H1 (cell line): ENCODE results near the gene ZFAND3. TPM values are rescaled to one million over a fixed set of nuclear protein-coding genes. Genes with fewer than 3 reads are reported as not detected.

ENCODE experiments used
- CTCF ChIA-PET: fragments of 300-600 bp; sonication (Branson Sonifier 250); formaldehyde crosslinking; loops from one replicate; lab custom pipeline; 2021; ENCODE audit not compliant: partially characterized antibody; lab: Charles Lee
- POLR2A ChIA-PET: fragments of 300-600 bp; sonication (Branson Sonifier 250); formaldehyde crosslinking; loops from one replicate; lab custom pipeline; 2021; ENCODE audit warnings: inconsistent platforms; ENCODE audit not compliant: partially characterized antibody; lab: Charles Lee
- DNase-seq, 2 experiments: peaks; one replicate each; pipeline versions ENCODE4 v3.0.0 to v3.0.0-alpha.2; 2010 to 2022; ENCODE audit warnings: low spot score in 2 of 2, low read depth in 1 of 2, mixed read lengths in 1 of 2
- FAIRE-seq: peaks from 2 replicates; lab custom pipeline; 2011; peaks lifted over from hg19 to GRCh38; lab: Jason Lieb, UNC
- H2AFZ ChIP-seq: 2 replicates; pipeline ENCODE4 v1.8.1; 2012; ENCODE audit warnings: low read length, inconsistent platforms
- H2AK5ac ChIP-seq: 2 replicates; pipeline ENCODE4 v1.6.1; 2013; ENCODE audit warnings: low read depth, low read length
- H2BK120ac ChIP-seq: replicated peaks from 2 replicates; pipeline ENCODE3; 2013; ENCODE audit warnings: low read depth, low read length, inconsistent platforms
- H2BK12ac ChIP-seq: 2 replicates; pipeline ENCODE4 v1.6.1; 2013; ENCODE audit warnings: low read depth, low read length
- H2BK15ac ChIP-seq: 2 replicates; pipeline ENCODE4 v1.6.1; 2013; ENCODE audit warnings: low read length
- H2BK20ac ChIP-seq: 2 replicates; pipeline ENCODE4 v1.6.1; 2013; ENCODE audit warnings: low read length
- H2BK5ac ChIP-seq: 2 replicates; pipeline ENCODE4 v1.6.1; 2013; ENCODE audit warnings: low read depth, low read length
- H3K14ac ChIP-seq: 2 replicates; pipeline ENCODE4 v1.6.1; 2013; ENCODE audit warnings: inconsistent platforms; ENCODE audit not compliant: insufficient read length
- H3K18ac ChIP-seq: 2 replicates; pipeline ENCODE4 v1.6.1; 2013; ENCODE audit warnings: low read length; ENCODE audit errors: extremely low read depth
- H3K23ac ChIP-seq: 2 replicates; pipeline ENCODE4 v1.6.1; 2013; ENCODE audit warnings: inconsistent platforms; ENCODE audit not compliant: insufficient read length
- H3K23me2 ChIP-seq: 2 replicates; pipeline ENCODE4 v1.6.1; 2013; ENCODE audit warnings: low read depth, low read length
- H3K27ac ChIP-seq: 2 replicates; pipeline ENCODE4 v1.6.1; 2011; ENCODE audit warnings: low read depth, low read length, inconsistent platforms
- H3K27me3 ChIP-seq, 4 experiments: replicated peaks in 1 of 4; 1 replicate in 1 of 4; 2 replicates in 3 of 4; pipeline versions ENCODE4 v1.6.1 to v1.8.1; 2011 to 2013; ENCODE audit warnings: low read length in 3 of 4, mild to moderate bottlenecking in 3 of 4, inconsistent platforms in 2 of 4, mixed read lengths in 2 of 4, moderate library complexity in 1 of 4; ENCODE audit not compliant: control insufficient read depth in 3 of 4, insufficient read depth in 3 of 4; ENCODE audit errors: extremely low read depth in 1 of 4
- H3K36me3 ChIP-seq, 4 experiments: 2 replicates each; pipeline versions ENCODE4 v1.6.1 to v1.8.1; 2011 to 2013; ENCODE audit warnings: mild to moderate bottlenecking in 4 of 4, low read length in 3 of 4, moderate library complexity in 2 of 4, control low read depth in 1 of 4, inconsistent platforms in 1 of 4; ENCODE audit not compliant: insufficient read depth in 4 of 4, control insufficient read depth in 2 of 4
- H3K4ac ChIP-seq: replicated peaks from 2 replicates; pipeline ENCODE3; 2013; ENCODE audit warnings: low read length, low read depth, mixed read lengths, inconsistent platforms; ENCODE audit not compliant: insufficient read length
- H3K4me1 ChIP-seq, 4 experiments: replicated peaks in 1 of 4; 1 replicate in 1 of 4; 2 replicates in 3 of 4; pipeline versions ENCODE4 v1.6.1 to v1.8.1; 2011 to 2013; ENCODE audit warnings: low read length in 3 of 4, inconsistent platforms in 2 of 4, mixed read lengths in 1 of 4; ENCODE audit not compliant: insufficient read depth in 4 of 4, control insufficient read depth in 3 of 4
- H3K4me2 ChIP-seq, 2 experiments: 2 replicates each; pipeline versions ENCODE4 v1.6.1 to v1.8.1; 2011 to 2013; ENCODE audit warnings: low read depth in 2 of 2, low read length in 2 of 2, control low read depth in 1 of 2, inconsistent platforms in 1 of 2, mild to moderate bottlenecking in 1 of 2; ENCODE audit not compliant: insufficient read depth in 1 of 2
- H3K4me3 ChIP-seq, 4 experiments: fragments of 200-600, 300-600 bp in 1 of 4; sonication (generic), shearing (Covaris generic), sonication (Bioruptor Twin) in 1 of 4; 2 replicates each; pipeline versions ENCODE4 v1.5.1 to v1.8.1; 2011 to 2016; ENCODE audit warnings: low read length in 4 of 4, low read depth in 3 of 4, control low read depth in 2 of 4, inconsistent platforms in 2 of 4, mild to moderate bottlenecking in 2 of 4, mixed read lengths in 1 of 4, moderate library complexity in 1 of 4; ENCODE audit not compliant: insufficient read depth in 2 of 4; ENCODE audit errors: extremely low read depth in 1 of 4
- H3K56ac ChIP-seq: replicated peaks from 2 replicates; pipeline ENCODE3; 2013; ENCODE audit warnings: low read depth, mild to moderate bottlenecking, mixed read lengths, low read length, inconsistent platforms; ENCODE audit not compliant: insufficient read length
- H3K79me1 ChIP-seq: 2 replicates; pipeline ENCODE4 v1.6.1; 2013; ENCODE audit warnings: low read depth, low read length, control low read depth
- H3K79me2 ChIP-seq, 2 experiments: 2 replicates each; pipeline versions ENCODE4 v1.6.1 to v1.8.1; 2012 to 2013; ENCODE audit warnings: low read length in 2 of 2, mild to moderate bottlenecking in 2 of 2, inconsistent platforms in 1 of 2; ENCODE audit not compliant: insufficient read depth in 2 of 2, control insufficient read depth in 1 of 2
- H3K9ac ChIP-seq, 4 experiments: replicated peaks in 1 of 4; 1 replicate in 1 of 4; 2 replicates in 3 of 4; pipeline versions ENCODE4 v1.6.1 to v1.8.1; 2011 to 2013; ENCODE audit warnings: low read depth in 3 of 4, low read length in 3 of 4, control low read depth in 2 of 4, mild to moderate bottlenecking in 2 of 4, moderate library complexity in 2 of 4, inconsistent platforms in 1 of 4; ENCODE audit errors: extremely low read depth in 1 of 4
- H3K9me3 ChIP-seq, 2 experiments: 2 replicates each; pipeline versions ENCODE4 v1.6.1 to v1.8.1; 2012 to 2013; ENCODE audit warnings: mild to moderate bottlenecking in 2 of 2, moderate library complexity in 2 of 2, control low read depth in 1 of 2, inconsistent platforms in 1 of 2, low read depth in 1 of 2, low read length in 1 of 2, mixed read lengths in 1 of 2; ENCODE audit not compliant: insufficient read depth in 2 of 2
- H4K20me1 ChIP-seq, 2 experiments: replicated peaks in 1 of 2; 2 replicates each; pipeline versions ENCODE3 to v1.8.1; 2011 to 2013; ENCODE audit warnings: inconsistent platforms in 2 of 2, low read length in 2 of 2, mild to moderate bottlenecking in 1 of 2; ENCODE audit not compliant: insufficient read depth in 2 of 2, control insufficient read depth in 1 of 2
- H4K5ac ChIP-seq: 2 replicates; pipeline ENCODE4 v1.6.1; 2013; ENCODE audit warnings: low read length, low read depth, mixed read lengths, inconsistent platforms; ENCODE audit not compliant: insufficient read length
- H4K8ac ChIP-seq: 2 replicates; pipeline ENCODE4 v1.8.0; 2013; ENCODE audit warnings: mild to moderate bottlenecking, moderate library complexity, low read length, inconsistent platforms; ENCODE audit not compliant: insufficient read depth; ENCODE audit errors: extremely low read depth
- H4K91ac ChIP-seq: replicated peaks from 2 replicates; pipeline ENCODE3; 2013; ENCODE audit warnings: low read length, mixed read lengths, inconsistent platforms; ENCODE audit not compliant: insufficient read length
- CHD1 ChIP-seq: IDR thresholded peaks from 2 replicates; pipeline ENCODE4 v1.6.1; 2012; ENCODE audit warnings: low read depth, low read length, improper control_type of control experiment
- HDAC6 ChIP-seq: IDR thresholded peaks from one replicate; pipeline ENCODE4 v1.7.1; 2012; ENCODE audit warnings: low read depth, mild to moderate bottlenecking, inconsistent platforms, low read length, moderate library complexity
- POLR2AphosphoS5 ChIP-seq: IDR thresholded peaks from 2 replicates; pipeline ENCODE4 v1.6.1; 2011; ENCODE audit warnings: low read depth, low read length
- RAD21 ChIP-seq, 2 experiments: IDR thresholded peaks in 1 of 2; conservative IDR thresholded peaks in 1 of 2; 2 replicates each; pipeline ENCODE4 v1.6.1; 2011; ENCODE audit warnings: low read depth in 2 of 2, low read length in 2 of 2, improper control_type of control experiment in 1 of 2, inconsistent platforms in 1 of 2, mild to moderate bottlenecking in 1 of 2, moderate library complexity in 1 of 2
- TAF7 ChIP-seq: optimal IDR thresholded peaks from 2 replicates; pipeline ENCODE3; 2011; ENCODE audit warnings: low read depth, mild to moderate bottlenecking, inconsistent platforms, low read length, moderate library complexity, borderline replicate concordance
- WGBS, 2 experiments: shearing (Covaris generic) in 1 of 2; methylation state at CpG; one replicate each; pipeline versions ENCODE4 v1.1.6 to v1.1.7; 2013 to 2015; ENCODE audit warnings: low lambda C conversion rate in 2 of 2, mixed read lengths in 2 of 2, inconsistent platforms in 1 of 2, low coverage in 1 of 2, missing lambda C conversion rate in 1 of 2; ENCODE audit not compliant: insufficient replicate concordance in 2 of 2, insufficient coverage in 1 of 2, insufficient read length in 1 of 2; ENCODE audit errors: extremely low coverage in 1 of 2, missing lambda C conversion rate in 1 of 2; 5-methylcytosine and 5-hydroxymethylcytosine counted together
- polyA plus RNA-seq, 7 experiments: library from polyadenylated mRNA; depleted of rRNA in 3 of 7; stranded (reverse) in 5 of 7; unstranded in 2 of 7; fragments of >200 nt in 5 of 7; fragments of 200-250 nt in 2 of 7; gene quantifications; 1 replicate in 5 of 7; 2 replicates in 1 of 7; 4 replicates in 1 of 7; pipeline versions ENCODE4 v1.2.1 to v1.2.3, GENCODE V29; 2011 to 2013; ENCODE audit warnings: missing spikeins in 2 of 7, mixed read lengths in 2 of 7
- total RNA-seq: library from RNA; stranded (reverse); fragmentation: NEBNext Ultra II Directional; extraction: Animal tissue kit (Norgen Biotek cat#: 25700); gene quantifications from 2 replicates; pipeline ENCODE4 v1.2.1, GENCODE V29; 2021

The ZFAND3 gene
- total and polyA plus RNA-seq, 2 of the 8 experiments (the other 6 are each of a cell fraction or from before 2014, with no cell fraction given), result 13.0 to 51.3 TPM

DNA sequence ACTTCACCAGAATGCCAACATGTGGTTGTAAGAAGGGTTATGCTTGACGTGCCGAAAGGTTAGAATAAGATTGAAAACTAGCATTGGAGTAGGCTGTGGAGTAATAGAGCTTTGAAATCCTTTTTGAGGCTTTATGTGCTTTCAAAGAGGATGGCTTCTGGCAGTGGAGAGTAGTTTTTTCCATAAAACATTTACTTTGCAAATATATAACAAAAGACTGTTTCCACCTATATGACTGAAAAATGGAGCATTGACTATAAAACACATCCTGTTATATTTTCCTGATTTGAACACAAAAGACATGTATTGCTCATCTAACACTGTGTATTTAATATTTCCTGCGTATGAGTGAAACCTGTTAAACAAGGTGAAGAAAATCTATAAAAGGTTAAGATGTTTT, 38.8 kb downstream of the ZFAND3 start:
- H3K27me3 ChIP-seq, result no peaks in the 10 kb centered on the region
- H2AK5ac ChIP-seq, result no peak overlapping the region
- H4K8ac ChIP-seq, result no peak overlapping the region
- peaks cover 0 to 73% of the 10 kb centered on the region in 2 experiments; a peak in 3 of 4 replicates for H3K79me2 ChIP-seq
- no peak overlapping the region for H3K4me3 ChIP-seq
- no peak for FAIRE-seq
- no peak overlapping the region for H2BK5ac ChIP-seq
- H3K56ac ChIP-seq, result no peak overlapping the region
- no peaks in the 10 kb centered on the region; a peak in 1 of 8 replicates for H3K36me3 ChIP-seq
- no peak overlapping the region for H2BK20ac ChIP-seq
- peaks cover 7% of the 10 kb centered on the region for H3K79me1 ChIP-seq
- WGBS, 2 experiments, result 99% methylated on average over 3 of the region's 3 CpGs; no CpG with 5 or more reads in 1 of the 2 experiments
- H2BK120ac ChIP-seq, result no peak overlapping the region
- H3K23ac ChIP-seq, result no peak overlapping the region
- DNase-seq, result no peak
- H3K4me2 ChIP-seq, result no peak overlapping the region
- no peak overlapping the region for H2AFZ ChIP-seq
- no peak overlapping the region; a peak in 1 of 7 replicates for H3K9ac ChIP-seq
- no peak overlapping the region for H4K91ac ChIP-seq
- H2BK12ac ChIP-seq, result no peak overlapping the region
- H4K20me1 ChIP-seq, result peaks cover 8 to 14% of the 10 kb centered on the region in 2 experiments
- H3K27ac ChIP-seq, result no peak overlapping the region
- H3K4ac ChIP-seq, result no peak overlapping the region
- POLR2A ChIA-PET, result interaction anchor here (2.3 kb wide), 1 partner anchor 37 kb away, joined by 8 read pairs; no protein-coding TSS in a partner anchor
- no peaks in the 10 kb centered on the region for H3K4me1 ChIP-seq
- CTCF ChIA-PET, result interaction anchor here (0.6 to 2.3 kb wide), 8 partner anchors 13 to 638 kb away, joined by 3 to 13 read pairs (median 4); no protein-coding TSS in a partner anchor
- no peak overlapping the region for H2BK15ac ChIP-seq
- H4K5ac ChIP-seq, result no peak overlapping the region
- H3K18ac ChIP-seq, result no peak overlapping the region
- no peaks in the 10 kb centered on the region for H3K9me3 ChIP-seq
- H3K14ac ChIP-seq, result no peak overlapping the region
- H3K23me2 ChIP-seq, result no peaks in the 10 kb centered on the region
- no peak for TF ChIP-seq POLR2AphosphoS5
- TF ChIP-seq RAD21 (IDR thresholded peaks at IDR 0.05 in 1 of 2, conservative IDR thresholded peaks at IDR 0.05 in 1 of 2; ENCODE audit: low read depth in 2 of 2, low read length in 2 of 2), result no peak
- TF ChIP-seq CHD1, result no peak
- no peak for TF ChIP-seq TAF7
- TF ChIP-seq HDAC6, result no peak
